GM21515 (cell line): Measurements from ENCODE around the gene NECTIN2.
"Not testable (repeated sequence)": the region's sequence is repeated elsewhere in the genome, so short reads cannot be mapped to it uniquely, and the experiment has no call there.

ENCODE experiments used
- ATAC-seq: cut with Tn5 transposase; IDR thresholded peaks from one replicate; pipeline ENCODE4 v1.9.1; 2021; ENCODE audit not compliant: unreplicated experiment

The NECTIN2 gene

DNA sequence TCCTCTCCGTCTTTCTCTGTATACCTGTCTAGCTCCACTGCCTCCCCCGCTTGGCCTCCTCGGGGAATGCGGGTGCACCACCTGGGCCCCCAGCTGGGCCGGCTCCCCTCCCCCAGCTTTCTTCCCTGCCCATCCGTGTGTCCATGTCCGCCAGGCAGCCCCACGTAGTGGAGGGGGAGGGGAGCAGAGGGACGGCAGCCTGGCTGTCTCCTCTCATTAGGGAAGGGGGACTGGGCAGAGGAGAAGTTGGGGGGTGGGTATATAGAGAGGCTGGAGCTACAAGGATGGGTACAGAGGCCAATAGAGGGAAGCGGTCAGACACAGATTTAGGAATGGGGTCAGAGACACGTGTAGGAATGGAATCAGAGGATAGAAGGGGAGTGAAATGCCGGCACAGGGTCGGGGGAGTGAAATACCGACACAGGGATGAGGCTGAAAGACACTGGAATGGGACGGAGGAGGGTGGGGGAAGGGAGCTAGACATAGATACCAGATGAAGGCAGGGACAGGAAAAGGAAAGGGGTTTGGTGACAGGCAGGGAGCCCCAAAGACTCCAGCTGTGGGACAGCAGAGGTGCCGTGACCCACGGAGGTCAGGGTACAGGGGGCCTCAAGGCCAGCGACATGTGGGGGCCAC, 2.8 kb downstream of the NECTIN2 start:
- no peak for ATAC-seq

- no peak for ATAC-seq
These were observed 4.6 kb downstream of the NECTIN2 start for GRCh38 chr19:44850641-44851109.

GRCh38 chr19:44851427-44851826, 5.3 kb downstream of the NECTIN2 start:
- no peak for ATAC-seq

- no peak for ATAC-seq
These were observed 9.5 kb downstream of the NECTIN2 start for GRCh38 chr19:44855606-44856005.

DNA sequence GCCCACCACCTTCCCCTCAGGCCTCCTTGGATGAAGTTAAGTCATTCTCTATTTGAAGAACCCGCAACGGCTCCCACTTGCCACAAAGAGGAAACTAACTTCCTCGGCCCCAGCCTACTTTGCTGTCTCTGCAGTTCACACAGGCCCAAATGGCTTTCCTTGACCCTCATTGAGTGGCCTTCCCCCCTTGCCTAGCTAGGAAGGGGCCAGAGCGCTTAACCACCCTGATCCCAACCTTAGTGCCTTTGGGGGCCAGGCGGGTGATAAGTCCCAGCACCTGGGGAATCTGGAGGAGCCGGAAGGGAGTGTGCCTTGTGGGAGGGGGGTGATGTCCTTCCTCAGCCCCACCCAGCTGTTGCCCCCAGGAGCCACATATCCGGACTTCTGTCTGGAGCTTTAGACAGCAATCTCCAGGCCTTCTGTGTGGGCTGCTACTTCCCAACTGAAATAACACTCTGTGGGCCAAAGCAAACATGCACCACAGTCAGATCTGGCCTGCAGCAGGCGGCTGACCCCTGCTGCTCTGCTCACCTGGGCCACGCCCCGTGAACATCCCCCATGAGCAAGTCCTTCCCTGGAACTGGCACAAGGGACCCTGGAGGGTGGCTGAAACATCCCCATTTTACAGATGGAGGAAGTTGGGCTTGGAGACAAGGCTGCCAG, 10.5 kb downstream of the NECTIN2 start:
- ATAC-seq = no peak

DNA sequence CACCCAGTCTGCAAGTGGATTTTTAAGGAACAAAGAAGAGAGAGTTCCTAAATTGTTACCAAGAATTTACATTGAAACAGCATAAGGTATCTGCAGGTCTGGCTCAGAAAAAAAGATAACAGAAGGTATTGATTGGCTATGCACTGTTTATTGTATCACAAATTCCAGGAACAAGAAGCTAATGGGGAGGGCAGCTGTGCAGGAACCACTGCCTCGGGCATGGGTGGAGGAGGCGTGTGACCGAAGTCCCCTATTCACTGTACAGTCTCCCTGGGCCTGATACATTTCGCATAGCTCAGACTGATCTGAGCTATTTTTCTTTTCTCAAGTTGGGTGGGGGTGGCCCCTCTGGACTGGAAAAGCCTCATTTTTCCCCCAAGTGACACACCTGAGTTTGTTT, 11.7 kb downstream of the NECTIN2 start:
- ATAC-seq = no peak

DNA sequence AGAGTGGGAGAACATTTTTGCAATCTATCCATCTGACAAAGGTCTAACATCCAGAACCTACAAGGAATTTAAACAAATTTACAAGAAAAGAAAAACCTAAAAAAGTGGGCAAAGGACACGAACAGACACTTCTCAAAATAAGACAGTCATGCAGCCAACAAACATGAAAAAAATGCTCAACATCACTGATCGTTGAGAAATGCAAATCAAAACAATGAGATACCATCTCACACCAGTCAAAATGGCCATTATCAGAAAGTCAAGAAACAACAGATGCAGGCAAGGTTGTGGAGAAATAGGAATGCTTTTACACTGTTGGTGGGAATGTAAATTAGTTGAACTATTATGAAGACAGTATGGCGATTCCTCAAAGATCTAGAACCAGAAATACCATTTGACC, 15.5 kb downstream of the NECTIN2 start:
- ATAC-seq = not testable (repeated sequence)

DNA sequence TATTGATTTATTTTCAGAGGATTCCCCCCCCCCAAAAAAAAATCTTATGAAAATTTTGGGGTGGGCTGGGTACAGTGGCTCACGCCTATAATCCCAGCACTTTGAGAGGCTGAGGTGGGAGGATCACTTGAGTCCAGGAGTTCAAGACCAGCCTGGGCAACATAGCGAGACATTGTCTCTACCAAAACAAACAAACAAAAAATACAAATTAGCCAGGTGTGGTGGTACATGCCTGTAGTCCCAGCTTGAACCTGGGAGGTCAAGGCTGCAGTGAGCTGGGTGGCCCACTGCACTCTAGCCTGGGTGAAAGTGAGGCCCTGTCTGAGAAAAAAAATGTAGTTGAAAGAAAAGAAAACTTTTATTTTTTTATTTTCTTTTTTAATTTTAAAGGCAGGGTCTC, 17.9 kb downstream of the NECTIN2 start:
- ATAC-seq = no peak

DNA sequence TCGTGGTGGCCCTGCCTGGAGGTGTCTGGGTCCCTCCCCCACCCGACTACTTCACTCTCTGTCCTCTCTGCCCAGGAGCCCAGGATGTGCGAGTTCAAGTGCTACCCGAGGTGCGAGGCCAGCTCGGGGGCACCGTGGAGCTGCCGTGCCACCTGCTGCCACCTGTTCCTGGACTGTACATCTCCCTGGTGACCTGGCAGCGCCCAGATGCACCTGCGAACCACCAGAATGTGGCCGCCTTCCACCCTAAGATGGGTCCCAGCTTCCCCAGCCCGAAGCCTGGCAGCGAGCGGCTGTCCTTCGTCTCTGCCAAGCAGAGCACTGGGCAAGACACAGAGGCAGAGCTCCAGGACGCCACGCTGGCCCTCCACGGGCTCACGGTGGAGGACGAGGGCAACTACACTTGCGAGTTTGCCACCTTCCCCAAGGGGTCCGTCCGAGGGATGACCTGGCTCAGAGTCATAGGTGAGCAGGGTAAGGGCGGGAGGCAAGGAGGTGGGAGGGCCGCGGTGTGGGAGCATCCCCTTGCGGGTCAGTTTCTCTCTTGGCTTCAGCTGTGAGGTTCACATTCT, 19.2 kb downstream of the NECTIN2 start:
- no peak for ATAC-seq

- ATAC-seq = no peak
These were observed 20.6 kb downstream of the NECTIN2 start for GRCh38 chr19:44866664-44867063.

DNA sequence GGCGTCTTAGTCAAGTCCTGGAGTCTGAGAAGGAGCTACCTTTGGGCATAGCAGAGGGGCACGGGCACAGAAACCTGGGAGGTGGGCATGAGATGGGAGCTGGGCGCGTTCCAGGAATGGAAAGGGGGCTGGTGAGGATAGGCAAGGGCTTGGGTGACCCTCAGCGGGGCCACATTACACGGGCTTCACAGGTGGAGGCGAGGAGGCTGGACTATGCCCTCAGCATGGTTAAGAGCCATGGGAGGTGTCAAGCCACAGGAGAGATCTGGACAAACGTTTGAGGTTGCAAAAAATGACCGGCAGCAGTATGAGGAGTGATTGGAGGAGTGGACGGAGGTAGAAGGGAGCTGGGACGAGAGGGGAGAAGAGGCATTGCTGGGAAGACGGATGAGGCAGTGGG, 21.5 kb downstream of the NECTIN2 start:
- no peak for ATAC-seq

GRCh38 chr19:44869733-44870470, 23.8 kb downstream of the NECTIN2 start:
- ATAC-seq = no peak

DNA sequence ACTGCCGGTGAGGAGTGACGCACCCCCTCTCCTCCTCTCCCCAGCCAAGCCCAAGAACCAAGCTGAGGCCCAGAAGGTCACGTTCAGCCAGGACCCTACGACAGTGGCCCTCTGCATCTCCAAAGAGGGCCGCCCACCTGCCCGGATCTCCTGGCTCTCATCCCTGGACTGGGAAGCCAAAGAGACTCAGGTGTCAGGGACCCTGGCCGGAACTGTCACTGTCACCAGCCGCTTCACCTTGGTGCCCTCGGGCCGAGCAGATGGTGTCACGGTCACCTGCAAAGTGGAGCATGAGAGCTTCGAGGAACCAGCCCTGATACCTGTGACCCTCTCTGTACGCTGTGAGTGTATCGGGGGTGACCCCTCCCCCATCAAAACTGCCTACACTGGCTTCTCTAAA, 25.7 kb downstream of the NECTIN2 start:
- no peak for ATAC-seq

GRCh38 chr19:44872661-44873060, 26.6 kb downstream of the NECTIN2 start:
- no peak for ATAC-seq

DNA sequence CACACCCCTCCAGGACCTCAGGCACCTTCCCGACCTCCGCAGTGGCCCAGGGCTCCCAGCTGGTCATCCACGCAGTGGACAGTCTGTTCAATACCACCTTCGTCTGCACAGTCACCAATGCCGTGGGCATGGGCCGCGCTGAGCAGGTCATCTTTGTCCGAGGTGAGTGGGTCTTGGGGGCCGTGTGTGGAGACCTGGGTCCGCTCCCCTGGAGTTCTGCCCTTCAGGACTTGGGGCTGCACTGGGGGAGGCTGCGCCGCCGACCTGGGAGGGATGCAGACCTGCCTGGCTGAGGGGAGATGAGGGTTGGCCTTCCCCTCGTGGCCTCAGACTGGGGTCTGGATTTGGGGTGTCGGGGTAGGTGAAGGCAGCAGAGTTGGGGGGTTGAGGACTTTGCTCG, 28.2 kb downstream of the NECTIN2 start:
- ATAC-seq = no peak

DNA sequence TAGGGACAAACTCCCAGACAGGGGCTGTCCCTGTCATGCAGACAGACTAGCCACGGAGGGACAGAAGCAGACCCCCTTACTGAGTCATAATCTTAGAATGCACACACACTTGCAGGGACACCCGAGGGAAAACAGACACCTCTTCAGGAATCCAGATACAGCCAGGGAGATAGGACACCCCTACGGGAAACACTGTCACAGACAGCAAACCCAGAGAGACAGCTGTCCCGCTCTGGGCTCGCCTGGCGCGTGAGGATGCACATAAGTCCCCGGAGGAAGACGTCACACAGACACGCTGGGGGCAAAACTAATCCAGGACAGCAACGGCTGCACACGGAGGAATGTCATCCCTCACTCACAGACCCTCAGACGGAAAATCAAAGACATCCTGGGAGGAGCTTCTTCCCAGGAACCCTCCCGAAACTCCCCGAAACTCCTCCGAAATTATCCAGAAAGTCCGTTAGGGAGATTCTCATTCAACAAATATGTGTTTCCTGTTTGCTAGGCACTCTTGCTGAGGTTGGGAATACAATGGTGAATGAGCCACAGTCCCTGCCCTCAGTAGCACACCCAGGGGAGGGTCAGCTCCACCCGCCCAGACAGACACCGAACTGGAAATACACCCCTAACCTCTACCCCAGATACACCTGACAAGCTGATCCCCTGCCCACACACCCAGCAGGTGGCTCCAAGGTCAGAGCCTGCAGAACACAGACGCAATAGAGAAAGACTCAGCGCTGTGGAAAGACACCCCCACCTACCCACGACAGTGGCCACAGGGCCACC, 29.8 kb downstream of the NECTIN2 start:
- ATAC-seq = no peak

DNA sequence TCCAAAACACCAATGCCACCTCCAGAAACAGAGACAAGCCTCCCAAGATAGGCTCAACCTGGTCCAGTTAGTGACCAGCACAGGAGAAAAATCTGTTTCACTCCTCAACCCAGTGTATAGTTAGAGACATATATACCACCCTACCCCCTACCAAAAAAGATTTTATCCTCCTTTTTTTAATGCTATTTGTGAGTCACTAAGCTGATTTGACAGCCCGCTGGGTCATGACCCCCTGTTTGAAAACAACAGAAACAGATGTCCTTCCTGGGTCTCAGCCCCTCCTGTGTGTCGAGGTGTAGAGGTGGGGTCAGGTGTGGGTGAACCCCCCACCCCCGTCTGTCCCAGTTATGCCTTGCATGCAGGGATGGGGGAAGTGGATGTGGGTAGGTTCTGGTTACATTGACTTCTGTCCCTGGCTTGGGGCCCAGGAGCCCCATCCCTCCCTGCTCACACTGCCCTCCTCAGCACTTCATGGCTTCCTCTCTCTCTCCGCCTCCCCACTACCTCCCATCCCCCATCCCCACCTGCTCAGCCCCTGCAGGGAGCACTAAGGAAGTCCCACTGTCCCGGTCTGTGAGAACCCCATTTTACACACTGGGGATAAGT, 30.9 kb downstream of the NECTIN2 start:
- no peak for ATAC-seq

- ATAC-seq = no peak
These were observed 32.2 kb downstream of the NECTIN2 start for GRCh38 chr19:44878120-44878865.

DNA sequence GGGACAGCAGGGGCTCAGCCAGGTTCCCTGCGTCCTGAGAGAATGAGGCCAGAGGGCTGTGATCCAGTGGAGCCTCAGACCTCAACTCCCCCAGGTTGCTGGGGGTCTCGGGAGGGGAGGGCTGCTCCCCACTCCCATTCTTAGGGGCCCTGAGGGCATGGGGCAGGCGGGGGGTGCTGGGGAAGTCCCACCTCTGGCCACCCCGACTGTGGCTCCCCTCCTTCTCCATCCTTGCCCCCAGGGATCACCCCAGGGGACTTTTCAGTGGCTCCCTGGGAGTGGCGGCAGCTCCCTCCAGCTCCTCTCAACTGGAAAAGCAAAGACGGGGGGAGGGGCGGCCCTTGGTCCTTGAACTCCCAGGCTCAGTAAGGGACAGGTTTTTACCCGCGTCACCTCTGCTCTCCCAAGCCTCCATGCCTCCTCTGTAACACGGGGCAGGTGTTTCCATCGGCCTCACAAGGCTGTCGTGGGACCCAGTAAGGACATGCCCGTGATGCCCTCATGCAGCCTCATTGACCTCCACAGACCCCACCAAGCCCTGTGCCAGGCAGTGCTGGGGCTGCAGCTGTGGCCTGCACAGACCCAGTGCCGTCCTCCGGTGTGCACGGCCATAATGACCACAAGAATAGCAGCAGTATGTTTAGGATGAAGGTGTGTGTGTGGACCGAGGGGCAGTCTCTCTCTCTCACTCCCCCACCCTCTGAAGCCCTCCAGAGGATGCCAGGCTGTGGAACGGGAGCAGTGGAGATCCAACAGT, 33.4 kb downstream of the NECTIN2 start:
- ATAC-seq = no peak
